Left hindlimb (tissue), 1 donor: ENCODE results near the gene ST3GAL3.

Experiments used
- DNase-seq: peaks from one replicate; pipeline ENCODE4 v3.0.0-alpha.2; 2018

The ST3GAL3 gene

GRCh38 chr1:43707190-43708001 lies at the start of gene ST3GAL3:
TSS of gene ST3GAL3 (plus strand) at chr1:43707536. CDS start at chr1:43736263, 28,727 bp downstream.
- DNase-seq: peak; percentile 94

- DNase-seq: no peak
Observed at GRCh38 chr1:43659212-43660166, 47.8 kb upstream of the ST3GAL3 start.

GRCh38 chr1:43660355-43660754 lies 47.0 kb upstream of the ST3GAL3 start:
- DNase-seq: no peak

- DNase-seq: no peak
Observed at GRCh38 chr1:43664369-43664768, 43.0 kb upstream of the ST3GAL3 start.

GRCh38 chr1:43666608-43667007 lies 40.7 kb upstream of the ST3GAL3 start:
- no peak for DNase-seq

- no peak for DNase-seq
Observed at GRCh38 chr1:43668956-43669355, 38.4 kb upstream of the ST3GAL3 start.

- no peak for DNase-seq
Observed at GRCh38 chr1:43669878-43670277, 37.5 kb upstream of the ST3GAL3 start.

- DNase-seq: no peak
Observed at GRCh38 chr1:43671193-43671592, 36.1 kb upstream of the ST3GAL3 start.

- no peak for DNase-seq
Observed at GRCh38 chr1:43671626-43672330, 35.6 kb upstream of the ST3GAL3 start.

GRCh38 chr1:43673261-43673660 lies 34.1 kb upstream of the ST3GAL3 start:
- no peak for DNase-seq

- DNase-seq: no peak
Observed at GRCh38 chr1:43678940-43679339, 28.4 kb upstream of the ST3GAL3 start.

- no peak for DNase-seq
Observed at GRCh38 chr1:43683560-43683959, 23.8 kb upstream of the ST3GAL3 start.

GRCh38 chr1:43686801-43687200 lies 20.5 kb upstream of the ST3GAL3 start:
- no peak for DNase-seq

- no peak for DNase-seq
Observed at GRCh38 chr1:43687301-43688108, 19.8 kb upstream of the ST3GAL3 start.

- DNase-seq: no peak
Observed at GRCh38 chr1:43688109-43688387, 19.3 kb upstream of the ST3GAL3 start.

GRCh38 chr1:43688594-43689000 lies 18.7 kb upstream of the ST3GAL3 start:
- no peak for DNase-seq

- no peak for DNase-seq
Observed at GRCh38 chr1:43689289-43689688, 18.0 kb upstream of the ST3GAL3 start.

- no peak for DNase-seq
Observed at GRCh38 chr1:43691871-43692815, 15.2 kb upstream of the ST3GAL3 start.

GRCh38 chr1:43693371-43693770 lies 14.0 kb upstream of the ST3GAL3 start:
- no peak for DNase-seq

GRCh38 chr1:43699281-43699680 lies 8.1 kb upstream of the ST3GAL3 start:
- DNase-seq: no peak

- no peak for DNase-seq
Observed at GRCh38 chr1:43703836-43704235, 3.5 kb upstream of the ST3GAL3 start.
